Hematopoietic multipotent progenitor cell treated with erythropoietin and hydrocortisone succinate and interleukin-3 and kit ligand, for 4 days (in vitro differentiated cells): ENCODE measurements around the gene TGOLN2.
"Not testable (repeated sequence)": the region's sequence is repeated elsewhere in the genome, so short reads cannot be mapped to it uniquely, and the experiment has no call there.

Experiments used
- DNase-seq: peaks from one replicate; pipeline ENCODE4 v3.0.0-alpha.2; 2015

Gene TGOLN2

DNA sequence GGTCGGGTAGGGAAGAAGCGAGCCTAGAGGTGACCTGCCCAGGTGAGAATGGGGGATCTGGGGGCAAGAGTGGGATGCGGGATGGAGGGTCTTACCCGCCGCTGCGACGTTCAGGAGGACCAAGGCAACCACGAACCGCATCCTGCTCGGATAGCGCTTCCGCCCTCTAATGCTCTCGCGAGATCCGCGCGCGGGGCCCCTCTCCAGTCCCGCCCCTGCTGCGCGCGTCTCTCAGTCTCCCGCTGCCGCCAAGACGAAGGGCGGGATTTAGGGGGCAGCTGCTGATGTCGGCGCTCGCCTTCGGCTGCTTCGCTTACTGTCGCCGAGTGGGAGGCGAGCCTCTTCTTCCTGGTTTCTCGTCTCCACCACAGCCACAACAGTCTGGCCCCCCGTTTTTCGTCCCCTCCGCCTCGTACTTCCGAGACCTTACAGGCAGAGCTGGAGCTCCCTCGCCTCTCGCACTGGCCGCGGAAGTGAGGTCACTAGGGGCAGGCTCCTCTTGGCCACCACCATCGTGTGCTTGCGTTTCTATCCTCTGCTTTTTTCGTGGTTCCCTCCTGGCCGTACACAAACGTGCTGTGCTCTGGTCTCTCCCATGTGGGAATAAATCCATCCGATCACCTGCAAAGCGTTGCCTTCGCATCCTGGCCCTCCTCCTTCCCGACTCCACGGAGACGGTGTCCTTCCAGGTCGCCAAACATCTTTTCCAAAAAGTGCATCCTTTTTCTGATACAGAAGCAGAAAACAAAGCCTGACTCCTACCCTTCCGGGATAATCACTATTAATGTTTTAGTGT, at the start of gene TGOLN2:
Gene TGOLN2, minus strand, starts transcription at position 168 of the 796 bp plus-strand sequence. Its CDS starts 27 bp downstream, at position 141.
- DNase-seq: peak; percentile 98

DNA sequence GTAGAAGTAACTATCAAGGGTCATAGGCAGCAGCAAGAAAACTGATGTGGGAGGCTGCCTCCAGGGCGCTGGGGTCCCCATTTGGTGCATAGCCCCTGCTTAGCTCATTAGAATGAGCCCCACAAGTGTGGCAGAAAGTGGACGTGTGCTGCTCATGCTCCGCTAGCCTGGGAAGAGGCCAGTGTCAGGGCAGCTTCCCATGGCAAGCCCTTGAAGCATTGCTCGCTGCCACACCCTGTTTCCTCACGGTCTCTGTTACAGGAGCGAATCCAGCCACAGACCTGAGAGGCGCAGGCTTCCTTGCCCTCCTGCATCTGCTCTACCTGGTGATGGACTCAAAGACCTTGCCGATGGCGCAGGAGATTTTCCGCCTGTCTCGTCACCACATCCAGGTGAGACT, 49.3 kb upstream of the TGOLN2 start:
- no peak for DNase-seq

DNA sequence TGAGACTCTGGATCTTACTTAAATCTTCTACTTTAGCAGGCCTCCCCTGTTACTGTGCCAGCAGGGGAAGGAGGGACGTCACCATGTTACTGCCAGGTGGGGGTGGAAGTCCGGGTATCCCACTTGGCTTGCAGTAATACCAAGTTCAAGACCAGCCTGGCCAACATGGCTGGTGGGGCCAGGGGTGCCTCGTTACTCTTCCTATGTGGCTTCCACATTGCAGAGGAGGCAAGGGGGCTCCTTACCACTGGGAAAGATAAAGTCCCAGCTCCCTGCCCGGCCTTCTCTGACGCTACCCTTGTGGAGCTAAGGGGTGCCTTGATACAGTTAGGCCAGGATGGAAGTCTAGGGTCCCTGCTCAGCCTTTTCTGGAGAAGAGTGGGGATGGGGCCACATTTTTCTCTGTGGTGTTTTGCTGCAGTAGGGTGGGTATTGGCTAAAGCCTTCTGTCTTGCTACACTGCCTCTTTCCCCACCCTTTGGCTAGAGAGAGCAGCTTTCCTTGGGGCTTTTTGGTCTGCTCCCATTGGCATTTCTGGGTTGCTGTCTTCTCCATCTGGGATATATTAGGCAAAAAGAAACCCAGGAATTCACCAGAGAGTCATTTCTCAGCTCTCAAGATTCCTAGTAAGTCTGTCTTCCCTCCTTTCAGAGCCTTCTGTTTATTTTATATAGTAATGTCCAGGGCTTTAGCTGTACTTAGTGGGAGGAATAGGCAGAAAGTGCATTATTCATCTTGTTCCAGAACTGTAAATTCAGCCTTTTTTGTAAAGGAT, 48.7 kb upstream of the TGOLN2 start:
- no peak for DNase-seq

DNA sequence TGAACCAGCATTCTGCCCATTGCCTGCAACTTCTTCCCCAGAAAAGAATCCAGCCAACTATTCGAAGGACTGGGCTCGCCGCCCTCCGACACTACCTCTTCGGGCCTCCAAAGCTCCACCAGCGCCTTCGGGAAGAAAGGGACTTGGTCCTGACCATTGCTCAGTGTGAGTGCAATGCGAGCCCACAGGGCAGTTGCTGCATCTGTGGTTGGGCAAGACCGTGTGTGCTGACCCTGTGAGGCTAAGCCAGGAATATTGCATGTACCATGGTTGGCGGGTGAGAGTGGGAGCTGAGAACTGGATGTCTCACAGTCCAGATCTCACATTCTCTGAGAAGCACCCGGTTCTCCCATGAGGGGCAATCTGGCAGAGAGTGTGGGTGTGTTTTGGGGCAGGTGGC, 43.3 kb upstream of the TGOLN2 start:
- no peak for DNase-seq

DNA sequence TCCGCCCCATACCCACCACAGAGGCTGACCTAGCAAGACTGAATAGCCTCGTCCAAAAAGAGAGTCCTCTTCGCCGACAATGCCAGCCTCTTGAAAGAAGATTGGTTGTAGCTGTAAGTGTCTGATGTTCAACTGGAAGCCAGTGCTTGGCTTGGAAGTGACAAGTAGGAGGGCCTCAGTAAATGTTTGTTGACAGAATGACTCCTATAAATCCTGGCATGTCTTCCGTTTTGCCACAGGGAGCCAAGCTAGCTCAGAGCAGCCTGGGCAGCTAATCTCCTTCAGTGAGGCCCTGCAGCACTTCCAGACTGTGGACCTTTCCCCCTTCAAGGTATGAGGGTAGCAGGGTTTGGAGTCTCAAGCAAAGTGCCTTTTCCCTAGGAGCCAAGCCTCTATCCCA, 41.7 kb upstream of the TGOLN2 start:
- DNase-seq: no peak

DNA sequence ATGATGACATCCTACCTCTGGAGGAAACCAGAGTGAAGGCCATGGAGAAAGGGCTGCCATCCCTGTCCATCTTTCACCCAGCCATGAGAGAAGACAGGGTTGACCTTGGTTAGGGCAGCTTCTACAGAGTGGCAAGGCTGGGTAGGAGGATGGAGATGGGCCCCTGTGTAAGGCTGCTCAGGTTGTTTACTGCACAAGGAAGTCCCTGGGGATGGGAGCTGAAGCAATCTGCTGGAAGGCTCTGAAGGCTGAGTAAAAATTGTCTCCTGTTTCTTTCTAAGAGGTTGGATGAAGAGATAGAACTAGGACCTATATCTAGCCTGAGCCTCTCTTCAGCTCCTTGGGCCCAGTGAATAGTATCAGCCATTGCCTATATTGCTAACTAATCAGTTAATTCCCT, 41.1 kb upstream of the TGOLN2 start:
- no peak for DNase-seq

DNA sequence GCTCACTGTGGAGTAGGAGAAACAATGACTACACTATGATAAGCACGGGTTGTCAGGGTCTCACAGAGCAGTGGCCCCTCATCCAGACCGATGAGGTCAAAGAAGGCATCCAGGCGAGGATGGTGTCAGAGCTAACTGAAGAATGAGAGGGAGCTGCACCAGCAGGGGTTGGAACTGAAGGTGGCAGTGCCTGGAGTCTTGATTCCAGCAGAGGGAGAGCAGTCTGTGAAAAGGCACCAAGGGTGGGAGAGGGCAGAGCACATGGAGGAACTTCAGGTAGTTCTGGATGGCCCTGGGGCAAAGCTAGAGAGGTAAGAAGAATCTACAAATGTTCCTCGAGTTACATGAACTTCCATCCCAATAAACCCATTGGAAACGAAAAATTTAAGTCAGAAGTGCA, 39.4 kb upstream of the TGOLN2 start:
- no peak for DNase-seq

DNA sequence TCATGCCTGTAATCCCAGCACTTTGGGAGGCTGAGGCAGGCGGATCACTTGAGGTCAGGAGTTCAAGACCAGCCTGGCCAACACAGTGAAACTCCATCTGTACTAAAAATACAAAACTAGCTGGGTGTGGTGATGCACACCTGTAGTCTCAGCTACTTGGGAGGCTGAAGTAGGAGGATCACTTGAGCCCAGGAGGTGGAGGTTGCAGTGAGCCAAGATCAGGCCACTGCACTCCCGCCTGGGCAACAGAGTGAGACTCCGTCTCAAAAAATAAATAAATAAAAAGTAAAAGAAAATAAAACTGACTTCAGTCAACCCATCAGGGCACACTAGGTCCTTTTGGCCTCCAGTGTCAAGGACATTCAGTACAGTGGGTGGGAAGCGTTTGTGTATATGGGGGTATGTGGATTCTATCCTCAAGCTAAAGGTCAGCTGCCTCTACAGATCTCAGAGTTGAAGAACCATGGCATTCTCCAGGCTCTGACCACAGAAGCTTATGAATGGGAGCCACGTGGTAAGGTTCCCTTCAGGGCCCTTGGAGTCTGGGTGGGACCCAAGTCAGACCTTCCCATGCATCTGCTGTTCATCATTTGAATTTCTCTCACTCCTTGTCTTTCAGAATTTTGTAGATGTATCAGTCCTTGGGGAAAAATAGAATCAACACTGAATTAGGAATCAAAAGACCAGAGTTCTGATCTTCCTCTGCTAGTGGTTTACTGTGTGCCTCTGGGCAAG, 35.0 kb upstream of the TGOLN2 start:
- not testable (repeated sequence) for DNase-seq

DNA sequence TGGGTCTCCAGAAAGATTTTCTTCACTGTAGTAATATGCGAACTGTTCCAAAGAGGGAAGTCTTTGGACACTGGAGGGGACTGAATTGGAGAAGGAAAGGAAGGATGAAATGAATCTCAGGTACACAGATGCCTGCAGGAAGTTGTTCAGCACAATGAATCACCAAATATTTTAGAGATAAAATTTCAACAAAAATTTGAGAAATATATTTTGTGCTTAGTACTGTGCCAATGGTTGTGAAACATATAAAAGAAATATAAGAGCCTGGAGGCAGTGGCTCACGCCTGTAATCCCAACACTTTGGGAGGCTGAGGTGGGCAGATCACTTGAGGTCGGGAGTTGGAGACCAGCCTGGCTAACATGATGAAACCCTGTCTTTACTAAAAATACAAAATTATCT, 29.9 kb upstream of the TGOLN2 start:
- no peak for DNase-seq

DNA sequence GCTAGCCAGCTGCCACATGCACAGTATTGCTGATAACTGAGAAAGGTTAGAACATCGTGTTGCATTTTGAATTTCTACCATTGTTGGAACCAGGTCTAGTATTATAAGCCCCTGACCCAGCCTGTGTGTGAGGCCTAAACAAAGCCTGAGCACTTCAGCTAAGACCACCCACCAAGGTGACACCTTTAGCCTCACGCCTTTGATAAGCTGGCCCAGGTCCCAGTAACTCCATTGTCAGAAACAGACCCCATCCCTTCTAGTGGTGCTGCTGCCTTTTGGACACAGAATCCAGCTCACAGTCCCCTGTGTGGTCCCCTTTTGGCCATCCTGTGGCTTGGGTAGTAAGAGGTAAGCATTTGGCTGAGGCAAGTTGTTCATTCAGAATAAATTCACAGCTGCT, 28.4 kb upstream of the TGOLN2 start:
- DNase-seq: no peak

DNA sequence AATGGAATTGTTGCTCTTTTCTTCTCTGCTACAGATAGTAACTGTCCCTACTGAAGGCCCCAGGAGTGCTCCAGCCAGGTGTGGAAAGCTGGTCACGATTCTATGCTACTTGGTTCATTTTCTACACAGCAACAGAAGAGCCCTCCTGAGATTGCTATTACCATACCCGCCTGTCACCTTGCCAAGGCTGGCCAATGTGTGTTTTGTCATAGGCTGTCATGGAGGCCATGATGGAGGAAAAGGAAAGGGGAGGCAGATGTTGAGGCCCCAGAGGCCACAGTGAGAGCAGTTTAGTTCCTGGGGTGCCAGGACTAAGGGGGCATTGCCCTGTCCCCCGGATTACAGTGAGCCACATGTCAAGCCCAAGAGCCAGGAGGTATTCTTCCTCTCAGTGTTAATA, 27.7 kb upstream of the TGOLN2 start:
- DNase-seq: peak; percentile 25

DNA sequence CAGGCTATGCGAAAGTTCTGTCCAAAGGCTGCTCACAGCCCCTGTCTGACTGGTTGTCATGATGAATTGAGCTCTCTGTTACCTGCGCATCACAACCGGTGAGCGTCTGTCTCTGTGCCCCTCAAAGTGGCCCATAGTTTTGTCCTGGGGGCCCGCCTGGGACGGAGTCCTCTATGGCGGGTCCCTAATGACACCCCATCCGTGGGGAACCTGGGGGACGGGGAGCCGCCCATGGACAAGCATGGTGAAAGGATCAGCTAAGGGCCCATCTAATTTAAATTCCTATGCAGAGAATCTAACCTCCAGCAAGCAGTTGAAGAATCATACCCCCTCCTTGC, 27.3 kb upstream of the TGOLN2 start:
- no peak for DNase-seq

DNA sequence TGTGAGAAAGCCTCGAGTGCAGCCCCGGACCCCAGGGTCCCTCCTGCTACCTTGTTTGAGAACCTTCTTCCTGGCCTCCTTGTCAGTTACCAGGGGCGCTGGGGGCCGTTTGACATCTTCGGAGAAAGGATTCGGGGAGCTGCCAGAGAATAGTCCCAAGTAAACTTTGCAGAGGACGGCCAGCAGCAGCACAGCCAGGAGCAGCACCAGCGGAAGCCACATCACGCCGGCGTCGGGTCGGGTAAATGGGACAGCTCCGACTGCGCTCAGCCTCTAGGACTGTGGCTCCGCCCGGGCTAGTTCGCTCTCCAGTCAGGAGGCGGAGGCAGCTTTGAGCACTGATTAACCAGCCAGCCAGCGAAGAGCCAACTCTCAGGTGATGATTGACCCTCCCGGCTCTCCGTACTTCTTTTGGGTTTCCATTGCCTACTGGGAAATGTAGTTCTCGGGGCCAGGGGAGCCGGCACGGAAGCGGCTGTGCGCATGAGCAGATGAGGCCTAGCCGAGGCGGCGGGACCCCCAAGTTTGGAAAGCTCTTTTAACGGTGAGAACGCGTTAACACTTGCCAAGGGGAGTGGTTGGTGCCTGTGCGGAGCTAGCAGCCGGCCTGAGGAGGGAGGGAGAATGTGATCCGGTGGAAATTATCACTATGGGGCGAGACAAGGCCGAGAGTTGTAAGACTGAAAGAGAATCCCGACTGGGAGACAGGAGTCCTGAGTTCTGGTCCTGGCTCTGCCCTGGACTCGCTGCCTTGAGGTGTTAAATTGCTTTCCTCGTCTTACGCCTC, 26.7 kb upstream of the TGOLN2 start, which contains the start of the genes ELMOD3 and RETSAT:
Gene ELMOD3, plus strand, starts transcription at position 484 of the 787 bp plus-strand sequence. CDS start 2,430 bp downstream, outside the sequence.
Gene RETSAT, minus strand, starts transcription at position 243 of the 787 bp plus-strand sequence. Its CDS starts 21 bp downstream, at position 222.
- DNase-seq: peak; percentile 100

DNA sequence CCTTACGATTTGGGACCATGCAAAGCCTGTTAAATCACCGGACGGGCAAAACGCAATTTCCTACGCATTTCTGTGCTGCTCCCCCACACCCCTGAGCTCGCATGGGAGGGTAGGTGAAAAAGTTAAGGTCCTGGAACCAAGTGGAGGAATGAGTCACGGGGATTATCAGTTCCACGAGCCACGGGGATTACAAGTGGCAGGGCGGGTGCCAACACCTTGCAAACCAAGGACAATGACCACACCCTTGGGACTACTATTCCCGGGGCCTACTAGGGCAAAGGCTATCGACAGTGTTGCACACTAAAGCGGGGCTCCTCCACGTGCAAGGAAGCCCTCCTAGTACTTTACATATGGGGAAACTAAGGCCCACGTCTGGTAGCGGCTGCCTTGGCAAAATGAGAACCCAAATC, 26.1 kb upstream of the TGOLN2 start:
- peak; percentile 37 for DNase-seq

DNA sequence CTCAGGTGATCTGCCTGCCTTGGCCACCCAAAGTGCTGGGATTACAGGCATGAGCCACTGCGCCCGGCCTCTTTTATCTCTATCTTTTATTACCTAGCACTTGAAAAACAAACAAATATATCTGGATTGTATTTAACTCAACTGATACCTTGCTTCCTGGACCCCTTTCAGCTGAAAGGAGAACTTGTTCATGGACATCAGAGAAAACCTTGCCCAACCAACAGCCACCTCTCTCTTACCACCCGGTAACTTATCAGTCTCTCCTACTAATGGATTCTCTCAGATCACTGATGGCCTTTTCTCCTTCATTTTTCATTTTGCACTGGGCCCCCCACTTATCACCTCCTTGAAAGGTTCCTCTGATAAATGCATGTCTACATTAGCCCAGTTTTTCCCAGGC, 19.8 kb upstream of the TGOLN2 start:
- no peak for DNase-seq

DNA sequence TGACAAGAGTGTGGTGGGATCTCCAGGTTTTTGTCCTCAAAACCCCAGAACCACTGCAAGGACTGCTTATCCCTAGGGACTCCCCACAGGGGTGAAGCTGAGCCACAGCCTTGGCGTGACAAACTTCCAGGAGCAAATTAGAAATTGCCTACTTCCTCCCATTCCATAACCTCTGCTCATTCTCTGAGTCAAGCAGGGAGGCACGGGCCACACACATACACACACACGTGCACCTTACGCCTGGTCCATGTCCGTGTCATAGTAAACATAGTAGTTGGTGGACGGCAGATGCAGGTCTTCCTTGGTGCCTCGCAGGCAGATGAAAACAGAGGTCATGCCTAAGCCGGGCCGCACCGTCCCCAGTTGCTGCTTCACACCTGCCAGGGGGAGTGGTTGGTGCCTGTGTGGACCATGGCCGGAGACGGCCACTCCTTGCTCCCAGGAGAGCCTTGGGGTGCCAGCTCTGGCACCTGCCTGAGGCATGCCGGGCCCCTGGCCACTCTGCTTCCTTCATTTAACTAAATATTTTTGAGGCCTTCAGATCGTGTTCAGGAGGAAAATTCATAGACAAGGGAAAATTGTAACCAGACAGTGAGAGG, 16.7 kb upstream of the TGOLN2 start:
- DNase-seq: no peak

DNA sequence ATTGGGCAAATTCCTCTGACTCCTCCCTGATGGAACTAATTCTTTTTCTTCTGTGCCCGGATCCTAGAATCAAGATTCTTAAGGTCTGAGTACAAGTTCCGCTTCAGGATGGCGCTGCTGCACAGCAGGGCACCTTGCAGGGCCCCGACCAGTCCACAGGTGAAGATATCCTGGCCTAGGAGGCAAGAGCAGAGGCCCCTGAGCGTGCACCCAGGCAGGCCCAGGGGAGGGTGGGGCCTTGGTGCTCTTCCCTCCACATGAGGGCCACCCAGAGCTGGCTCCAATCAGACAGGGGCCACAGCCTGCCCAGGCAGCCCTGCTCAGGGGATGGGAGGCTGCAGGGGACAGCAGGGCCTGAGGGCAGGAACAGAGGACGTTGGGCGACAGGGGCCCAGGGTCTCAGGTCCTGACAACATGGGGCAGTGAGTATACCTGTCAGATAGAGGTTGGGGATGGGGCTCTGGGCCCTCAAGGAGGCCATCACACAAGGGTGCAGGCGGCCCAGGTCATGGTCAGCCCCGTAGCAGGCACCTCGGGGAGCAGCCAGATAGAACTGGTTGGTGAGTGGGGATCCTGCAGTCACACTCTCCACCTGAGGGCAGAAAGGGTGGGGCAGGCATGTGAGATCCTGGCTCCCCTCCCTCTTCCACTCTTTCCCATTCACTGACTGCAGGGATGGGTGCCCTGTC, 15.6 kb upstream of the TGOLN2 start:
- DNase-seq: not testable (repeated sequence)

DNA sequence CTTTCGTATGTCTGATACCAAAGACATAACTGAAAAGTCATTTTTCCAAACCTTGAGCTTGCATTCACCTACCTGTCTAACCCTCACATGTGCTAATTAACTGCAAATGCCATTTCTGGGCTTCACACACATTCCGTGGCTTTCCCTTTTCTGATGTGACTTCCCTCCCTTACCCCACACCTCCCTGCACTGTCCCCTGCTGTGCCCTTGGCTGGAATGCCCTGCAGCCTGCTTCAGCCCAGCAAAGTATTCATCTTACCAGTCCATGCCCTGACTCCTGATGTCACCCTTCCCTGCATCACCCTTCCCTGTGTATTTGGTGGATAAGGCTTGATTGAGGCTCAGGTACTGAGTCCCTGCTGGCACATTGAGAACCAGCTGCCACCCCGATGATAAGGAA, 14.4 kb upstream of the TGOLN2 start:
- no peak for DNase-seq

DNA sequence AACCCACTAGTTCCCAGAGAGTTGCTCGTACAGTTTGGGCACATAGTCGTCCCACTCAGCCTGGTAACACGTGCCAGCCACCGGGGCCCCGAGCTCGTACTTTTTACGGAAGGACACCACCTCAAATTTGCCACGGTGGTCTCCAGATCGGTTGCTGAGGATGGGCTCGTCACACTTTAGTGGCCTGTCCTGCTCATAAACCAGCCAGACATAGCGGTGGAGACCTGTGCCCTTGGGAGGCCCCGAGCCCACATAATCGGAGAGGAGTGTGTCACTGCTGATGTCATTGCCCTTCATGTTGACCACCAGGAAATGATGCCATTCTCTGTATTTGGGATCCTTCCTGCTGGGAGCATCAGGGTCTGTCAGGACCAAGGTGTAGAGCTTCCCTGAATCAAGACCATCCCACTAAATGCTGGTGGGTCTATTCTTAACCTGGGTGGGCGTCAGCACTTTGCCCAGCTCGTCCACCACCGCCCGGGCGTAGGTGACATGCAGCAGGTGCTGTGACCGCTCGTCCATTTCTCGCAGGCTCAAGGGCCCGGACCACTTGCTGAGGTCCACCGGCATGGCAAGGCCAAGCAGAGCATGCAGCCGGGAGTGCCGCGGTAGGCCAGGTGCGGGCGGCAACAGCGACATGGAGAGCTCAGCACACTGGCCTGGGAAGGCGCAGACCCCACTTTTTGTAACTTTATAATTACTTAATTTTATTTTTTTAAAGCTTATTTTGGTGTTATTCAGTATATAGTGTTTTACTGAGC, 13.7 kb upstream of the TGOLN2 start:
- DNase-seq: no peak

DNA sequence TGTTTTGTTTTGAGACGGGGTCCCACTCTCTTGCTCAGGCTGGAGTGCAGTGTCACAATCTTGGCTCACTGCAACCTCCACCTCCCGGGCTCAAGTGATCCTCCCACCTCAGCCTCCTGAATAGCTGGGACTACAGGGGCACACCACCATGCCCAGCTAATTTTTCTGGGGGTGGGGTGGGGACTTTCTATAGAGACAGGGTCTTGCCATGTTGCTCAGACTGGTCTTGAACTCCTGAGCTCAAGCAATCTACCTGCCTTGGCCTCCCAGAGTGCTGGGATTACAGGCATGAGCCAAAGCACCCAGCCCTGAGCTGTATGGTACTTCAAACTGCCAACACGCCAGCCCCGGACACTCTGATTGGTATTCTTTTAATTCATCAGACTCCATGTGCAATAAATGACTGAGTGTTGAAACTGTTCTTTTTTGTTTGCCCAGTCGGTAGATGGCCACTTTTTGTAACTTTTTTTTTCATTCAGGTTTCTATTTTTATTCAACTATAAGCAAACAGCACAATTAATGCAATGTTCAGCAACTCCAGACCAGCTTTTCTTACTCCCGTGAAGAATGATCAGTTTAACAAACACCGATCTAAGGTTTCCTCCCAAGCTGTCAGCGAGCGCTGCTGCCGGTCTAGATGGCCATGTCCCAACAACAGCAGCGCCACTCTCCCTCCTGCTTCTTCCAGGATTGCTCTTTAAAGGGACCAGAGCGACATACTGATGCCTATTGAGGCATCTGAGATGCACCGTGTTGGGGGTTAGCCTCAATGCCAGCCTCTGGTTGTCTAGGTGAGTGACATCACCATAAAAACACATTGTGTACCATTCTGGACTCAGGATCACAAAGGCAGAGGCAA, 12.5 kb upstream of the TGOLN2 start:
- no peak for DNase-seq
